Sigmoid colon (tissue), 7 donors: ENCODE measurements around the gene METTL24. TPM values are rescaled to one million over a fixed set of nuclear protein-coding genes. Genes with fewer than 3 reads are reported as not detected.
A peak's percentile ranks its signal among the peaks of the same experiment; 100 is the strongest.

Source experiments
- DNase-seq: peaks from one replicate; pipeline ENCODE4 v3.0.0-alpha.2; 2019
- H3K27ac ChIP-seq, 4 donors: fragments of 200-600 bp; sonication (generic); one replicate each; pipeline ENCODE4 v1.5.1; 2016 to 2019; ENCODE audit warnings: mild to moderate bottlenecking in 1 of 4
- H3K27me3 ChIP-seq, 3 donors: fragments of 200-600 bp; sonication (generic); one replicate each; pipeline ENCODE4 v1.5.1; 2019; ENCODE audit warnings: mild to moderate bottlenecking in 1 of 3
- H3K36me3 ChIP-seq, 4 donors: fragments of 200-600 bp; sonication (generic); one replicate each; pipeline ENCODE4 v1.5.1; 2016 to 2019
- H3K4me1 ChIP-seq, 4 donors: fragments of 200-600 bp; sonication (generic); one replicate each; pipeline ENCODE4 v1.5.1; 2017 to 2019
- H3K4me3 ChIP-seq, 4 donors: fragments of 200-600 bp; sonication (generic); one replicate each; pipeline ENCODE4 v1.5.1; 2017 to 2019; ENCODE audit warnings: mild to moderate bottlenecking in 2 of 4, moderate library complexity in 1 of 4
- H3K9me3 ChIP-seq, 4 donors: fragments of 200-600 bp in 3 of 4; sonication (generic) in 3 of 4; one replicate each; pipeline versions ENCODE4 v1.5.1 to v1.6.1; 2013 to 2019
- EP300 ChIP-seq, 4 donors: sonication (generic); formaldehyde crosslinking; IDR thresholded peaks; one replicate each; pipeline ENCODE4 v1.6.1; 2017; ENCODE audit warnings: antibody characterized with exemption in 4 of 4
- POLR2A ChIP-seq, 2 donors: fragments of 450-650 bp; IDR thresholded peaks; one replicate each; pipeline ENCODE4 v1.6.1; 2016; ENCODE audit warnings: antibody characterized with exemption in 2 of 2, mild to moderate bottlenecking in 2 of 2, moderate library complexity in 2 of 2
- POLR2AphosphoS5 ChIP-seq, 4 donors: sonication (generic); formaldehyde crosslinking; IDR thresholded peaks; one replicate each; pipeline ENCODE4 v1.6.1; 2017; ENCODE audit warnings: antibody characterized with exemption in 4 of 4
- WGBS, 2 donors: extraction: QIAGEN DNeasy Blood & Tissue Kit; methylation state at CpG; one replicate each; pipeline ENCODE4 v1.1.7; 2013; 5-methylcytosine and 5-hydroxymethylcytosine counted together
- intact Hi-C: fragments of 100-400 bp; cut with DNase I; formaldehyde crosslinking; loops from one replicate; pipeline ENCODE4 v1.15.1; 2023
- polyA plus RNA-seq, 3 donors: library from polyadenylated mRNA; stranded (reverse); fragments of 200-250 nt; gene quantifications; one replicate each; pipeline ENCODE4 v1.2.3, GENCODE V29; 2013
- total RNA-seq, 4 donors: library from RNA; depleted of rRNA; stranded (reverse); fragments of >200 nt; gene quantifications; one replicate each; pipeline ENCODE4 v1.1.0, GENCODE V29; 2016
- TF ChIP-seq, protein P1 (sequence below), 4 experiments: fragments of 450-650 bp in 3 of 4; fragments of 200-600 bp in 1 of 4; IDR thresholded peaks; one replicate each; pipeline ENCODE4 v1.5.1; 2016 to 2019; ENCODE audit warnings: antibody characterized with exemption in 4 of 4, mild to moderate bottlenecking in 3 of 4, moderate library complexity in 2 of 4
- donor health status: healthy with polysubstance abuse.
- donor health status: Bipolar disorder and iron deficiency.
- donor health status: healthy.

The METTL24 gene
- total and polyA plus RNA-seq, 7 donors, result 0.76 to 41.3 (median 38.8) TPM; not detected in 2

GRCh38 chr6:110366975-110367374, 8.8 kb upstream of the METTL24 start:
- no peaks in the 10 kb centered on the region for H3K27me3 ChIP-seq
- WGBS, 2 donors, result 70 to 88% methylated on average over 2 of the region's 2 CpGs
- H3K4me3 ChIP-seq, result no peak overlapping the region
- no peak overlapping the region for H3K27ac ChIP-seq
- H3K9me3 ChIP-seq, result no peaks in the 10 kb centered on the region
- no peak for TF ChIP-seq EP300 (IDR thresholded peaks at IDR 0.05)
- TF ChIP-seq, protein P1, sequence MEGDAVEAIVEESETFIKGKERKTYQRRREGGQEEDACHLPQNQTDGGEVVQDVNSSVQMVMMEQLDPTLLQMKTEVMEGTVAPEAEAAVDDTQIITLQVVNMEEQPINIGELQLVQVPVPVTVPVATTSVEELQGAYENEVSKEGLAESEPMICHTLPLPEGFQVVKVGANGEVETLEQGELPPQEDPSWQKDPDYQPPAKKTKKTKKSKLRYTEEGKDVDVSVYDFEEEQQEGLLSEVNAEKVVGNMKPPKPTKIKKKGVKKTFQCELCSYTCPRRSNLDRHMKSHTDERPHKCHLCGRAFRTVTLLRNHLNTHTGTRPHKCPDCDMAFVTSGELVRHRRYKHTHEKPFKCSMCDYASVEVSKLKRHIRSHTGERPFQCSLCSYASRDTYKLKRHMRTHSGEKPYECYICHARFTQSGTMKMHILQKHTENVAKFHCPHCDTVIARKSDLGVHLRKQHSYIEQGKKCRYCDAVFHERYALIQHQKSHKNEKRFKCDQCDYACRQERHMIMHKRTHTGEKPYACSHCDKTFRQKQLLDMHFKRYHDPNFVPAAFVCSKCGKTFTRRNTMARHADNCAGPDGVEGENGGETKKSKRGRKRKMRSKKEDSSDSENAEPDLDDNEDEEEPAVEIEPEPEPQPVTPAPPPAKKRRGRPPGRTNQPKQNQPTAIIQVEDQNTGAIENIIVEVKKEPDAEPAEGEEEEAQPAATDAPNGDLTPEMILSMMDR (IDR thresholded peaks at IDR 0.05), result no peak
- H3K36me3 ChIP-seq, result no peaks in the 10 kb centered on the region
- H3K4me1 ChIP-seq, result peaks cover 0 to 25% (median 21%) of the 10 kb centered on the region in 4 donors
- no peak for DNase-seq
- intact Hi-C loops, result loop anchor here (10.0 kb wide), 1 partner anchor 192 kb away; the partner anchor contains the start of gene WASF1

GRCh38 chr6:110366256-110366655, 8.1 kb upstream of the METTL24 start:
- DNase-seq, result no peak
- Histone ChIP-seq H3K27ac (no peak overlapping the region), H3K36me3 (no peaks in the 10 kb centered on the region), H3K27me3 (no peaks in the 10 kb centered on the region), H3K4me3 (no peak overlapping the region), H3K4me1 (peaks cover 0 to 25% (median 21%) of the 10 kb centered on the region in 4 donors), H3K9me3 (no peaks in the 10 kb centered on the region)
- WGBS, 2 donors, result 62 to 79% methylated on average over 2 of the region's 2 CpGs
- intact Hi-C loops, result loop anchor here (10.0 kb wide), 1 partner anchor 191 kb away; the partner anchor contains the start of gene WASF1
- TF ChIP-seq POLR2AphosphoS5 (IDR thresholded peaks at IDR 0.05) (no peak), EP300 (IDR thresholded peaks at IDR 0.05) (no peak), POLR2A (IDR thresholded peaks at IDR 0.05) (no peak)
- TF ChIP-seq, protein P1 (IDR thresholded peaks at IDR 0.05), result no peak

- DNase-seq, result no peak
- intact Hi-C loops, result loop anchor here (2.0 to 10.0 kb wide), 2 partner anchors 24 to 190 kb away; partner anchors contain the start of gene WASF1
- H3K27me3 ChIP-seq, result no peaks in the 10 kb centered on the region
- H3K36me3 ChIP-seq, result no peaks in the 10 kb centered on the region
- WGBS, 2 donors, result 86% methylated on average over 5 of the region's 5 CpGs
- no peak overlapping the region for H3K4me3 ChIP-seq
- peaks cover 0 to 31% (median 24%) of the 10 kb centered on the region in 4 donors for H3K4me1 ChIP-seq
- TF ChIP-seq, protein P1 (IDR thresholded peaks at IDR 0.05), result no peak
- TF ChIP-seq POLR2AphosphoS5 (IDR thresholded peaks at IDR 0.05) (no peak), POLR2A (IDR thresholded peaks at IDR 0.05) (no peak), EP300 (IDR thresholded peaks at IDR 0.05) (no peak)
- no peaks in the 10 kb centered on the region for H3K9me3 ChIP-seq
- peak overlapping the region; percentile 72 to 83 (median 81) for H3K27ac ChIP-seq
These were observed 6.4 kb upstream of the METTL24 start for GRCh38 chr6:110364364-110365105.

DNA sequence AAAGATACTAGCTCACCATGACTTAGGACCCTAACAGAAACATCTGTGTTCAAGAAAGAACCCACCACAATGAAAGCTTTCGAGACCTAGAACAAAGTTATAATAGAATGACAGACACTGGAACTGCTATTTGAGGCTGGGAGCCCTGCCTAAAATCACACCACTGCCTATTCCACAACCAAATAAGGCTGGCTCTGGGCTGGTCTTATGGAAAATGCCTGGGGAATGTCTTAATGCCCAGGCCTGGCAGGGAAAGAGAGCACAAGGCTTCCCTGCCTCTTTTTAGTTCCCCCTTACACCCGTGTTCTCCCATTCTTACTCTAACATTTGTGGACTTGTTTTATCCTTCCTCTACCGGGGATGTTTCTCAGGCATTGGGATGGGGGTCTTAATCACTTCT, 5.6 kb upstream of the METTL24 start:
- Histone ChIP-seq H3K27ac (peak overlapping the region; percentile 72 to 83 (median 81)), H3K4me3 (no peak overlapping the region), H3K27me3 (no peaks in the 10 kb centered on the region), H3K9me3 (no peaks in the 10 kb centered on the region), H3K4me1 (peaks cover 0 to 39% (median 32%) of the 10 kb centered on the region in 4 donors), H3K36me3 (no peaks in the 10 kb centered on the region)
- WGBS, 2 donors, result 85 to 92% methylated on average over 3 of the region's 3 CpGs
- peak; percentile 6 to 47 (median 26) for TF ChIP-seq EP300 (IDR thresholded peaks at IDR 0.05)
- no peak for TF ChIP-seq POLR2A (IDR thresholded peaks at IDR 0.05)
- peak; percentile 70 to 74 (median 73) for TF ChIP-seq POLR2AphosphoS5 (IDR thresholded peaks at IDR 0.05)
- intact Hi-C loops, result loop anchor here (2.0 to 10.0 kb wide), 2 partner anchors 25 to 189 kb away; partner anchors contain the start of gene WASF1
- DNase-seq, result peak; percentile 85

DNA sequence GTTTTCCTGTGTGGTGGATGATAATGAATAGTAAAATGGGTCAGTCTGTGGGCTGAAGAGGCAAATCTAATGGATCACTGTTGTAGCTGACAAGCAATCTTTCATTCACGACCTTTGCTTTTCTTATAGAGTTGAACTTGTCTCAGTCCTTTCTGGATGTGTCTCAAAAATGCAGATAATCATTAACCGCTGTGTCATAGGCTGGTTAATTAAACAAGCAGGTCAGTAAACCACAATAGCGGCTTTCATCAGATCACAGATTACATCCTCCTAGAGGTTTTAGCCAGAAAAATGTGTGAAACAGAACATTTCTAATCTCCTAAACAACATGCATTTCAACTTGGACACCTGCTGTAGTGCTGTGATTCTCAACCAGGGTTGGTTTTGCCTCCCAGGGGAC, 2.5 kb upstream of the METTL24 start:
- TF ChIP-seq POLR2A (IDR thresholded peaks at IDR 0.05) (no peak), EP300 (IDR thresholded peaks at IDR 0.05) (no peak), POLR2AphosphoS5 (IDR thresholded peaks at IDR 0.05) (no peak)
- TF ChIP-seq, protein P1 (IDR thresholded peaks at IDR 0.05), result no peak
- intact Hi-C loops, result loop anchor here (10.0 kb wide), 1 partner anchor 186 kb away; the partner anchor contains the start of gene WASF1
- no peak for DNase-seq
- 13 to 71% methylated on average over 3 of the region's 3 CpGs for WGBS, 2 donors
- Histone ChIP-seq H3K27me3 (no peaks in the 10 kb centered on the region), H3K36me3 (no peaks in the 10 kb centered on the region), H3K4me3 (no peak overlapping the region), H3K9me3 (no peaks in the 10 kb centered on the region), H3K27ac (peak overlapping the region in 3 of 4 donors; percentile 93 to 98 (median 97)), H3K4me1 (peaks cover 0 to 50% (median 46%) of the 10 kb centered on the region in 4 donors)
